GM18951 (cell line): ENCODE results near the gene BUB3.

Experiments
- POLR2A ChIP-seq: IDR thresholded peaks from 4 replicates; pipeline ENCODE4 v1.6.1; 2011; ENCODE audit warnings: mild to moderate bottlenecking; ENCODE audit not compliant: insufficient read length, insufficient read depth; ENCODE audit errors: extremely low read depth
- in situ Hi-C: fragments of 300-500 bp; cut with MboI; formaldehyde crosslinking; loops from one replicate; pipeline ENCODE4 v1.12.0; 2022; ENCODE audit warnings: low sequenced_read_pairs, mixed read lengths, inconsistent platforms; ENCODE audit not compliant: unreplicated experiment

BUB3 gene

GRCh38 chr10:123135415-123136141 lies 18.6 kb upstream of the BUB3 start, which contains the start of gene HMX3:
TSS of gene HMX3 (plus strand) at chr10:123135970. CDS start at chr10:123136051, 81 bp downstream.
- TF ChIP-seq POLR2A, result no peak
- in situ Hi-C loops, result no loop called here

GRCh38 chr10:123136221-123136805 lies 17.9 kb upstream of the BUB3 start:
- no peak for TF ChIP-seq POLR2A
- in situ Hi-C loops, result no loop called here

DNA sequence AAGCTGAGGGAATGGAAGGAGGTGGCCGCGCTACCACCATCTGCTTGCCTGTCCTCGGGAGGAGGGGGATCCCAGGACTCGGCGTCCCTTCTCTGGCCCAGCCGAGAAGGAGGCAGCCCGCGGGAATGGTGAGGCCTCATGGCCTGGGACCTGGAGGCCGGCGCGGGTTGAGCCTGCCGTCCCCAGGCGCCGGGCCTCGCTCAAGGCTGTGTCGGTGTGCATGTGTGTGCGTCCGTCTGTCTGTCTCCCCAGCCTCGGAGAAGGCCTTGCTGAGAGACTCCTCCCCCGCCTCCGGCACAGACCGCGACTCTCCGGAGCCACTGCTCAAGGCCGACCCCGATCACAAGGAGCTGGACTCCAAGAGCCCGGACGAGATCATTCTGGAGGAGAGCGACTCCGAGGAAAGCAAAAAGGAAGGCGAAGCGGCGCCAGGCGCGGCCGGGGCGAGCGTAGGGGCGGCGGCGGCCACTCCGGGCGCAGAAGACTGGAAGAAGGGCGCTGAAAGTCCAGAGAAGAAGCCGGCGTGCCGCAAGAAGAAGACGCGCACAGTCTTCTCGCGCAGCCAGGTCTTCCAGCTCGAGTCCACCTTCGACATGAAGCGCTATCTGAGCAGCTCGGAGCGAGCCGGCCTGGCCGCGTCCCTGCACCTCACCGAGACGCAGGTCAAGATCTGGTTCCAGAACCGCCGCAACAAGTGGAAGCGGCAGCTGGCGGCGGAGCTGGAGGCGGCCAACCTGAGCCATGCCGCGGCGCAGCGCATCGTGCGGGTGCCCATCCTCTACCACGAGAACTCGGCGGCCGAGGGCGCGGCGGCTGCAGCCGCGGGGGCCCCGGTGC lies 17.2 kb upstream of the BUB3 start:
- in situ Hi-C loops, result no loop called here

GRCh38 chr10:123139165-123139520 lies 15.1 kb upstream of the BUB3 start:
- TF ChIP-seq POLR2A, result no peak
- in situ Hi-C loops, result no loop called here

More for the DNA sequence above, 17.2 kb upstream of the BUB3 start:
- no peak for TF ChIP-seq POLR2A

GRCh38 chr10:123139521-123140163 lies 14.6 kb upstream of the BUB3 start:
- TF ChIP-seq POLR2A, result no peak
- in situ Hi-C loops, result no loop called here

DNA sequence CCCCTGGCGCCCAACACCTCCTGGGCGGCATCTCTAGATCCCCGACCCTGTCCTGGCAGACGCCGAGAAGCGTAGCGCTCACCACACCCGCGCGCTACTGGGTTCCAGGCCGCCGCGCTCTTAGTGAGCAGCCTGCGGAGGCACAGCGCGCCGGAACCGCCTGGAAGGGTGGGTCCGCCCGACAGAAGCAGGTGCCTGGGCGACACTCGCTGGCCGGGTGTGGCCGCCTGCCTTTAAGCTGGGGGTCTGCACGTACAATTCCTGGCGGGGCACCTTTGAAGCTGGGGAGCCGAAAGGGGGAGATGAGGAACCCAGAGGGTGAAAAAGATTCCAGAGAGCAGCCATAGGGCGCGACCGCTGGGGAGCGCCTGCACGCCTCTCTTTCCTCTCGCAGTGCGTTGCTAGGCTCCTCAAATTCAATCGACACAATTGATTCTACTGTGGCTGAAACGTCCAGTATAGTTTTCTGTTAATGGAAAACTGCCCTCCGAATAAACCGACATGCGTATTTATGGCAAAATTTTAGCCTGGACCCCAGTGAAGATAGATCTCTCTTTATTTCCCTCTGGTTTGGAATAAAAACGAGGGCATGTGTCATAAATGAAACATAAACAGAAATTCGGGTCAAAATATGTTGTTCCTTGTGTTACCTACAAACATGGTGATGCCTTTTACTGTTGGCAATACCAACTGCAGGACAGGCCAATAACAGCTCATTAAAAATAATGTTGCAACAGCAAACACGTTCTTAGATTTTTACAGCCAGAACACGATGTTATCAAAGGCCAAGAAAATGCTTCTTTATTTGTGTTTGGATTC lies 13.8 kb upstream of the BUB3 start:
- in situ Hi-C loops, result no loop called here
- no peak for TF ChIP-seq POLR2A

DNA sequence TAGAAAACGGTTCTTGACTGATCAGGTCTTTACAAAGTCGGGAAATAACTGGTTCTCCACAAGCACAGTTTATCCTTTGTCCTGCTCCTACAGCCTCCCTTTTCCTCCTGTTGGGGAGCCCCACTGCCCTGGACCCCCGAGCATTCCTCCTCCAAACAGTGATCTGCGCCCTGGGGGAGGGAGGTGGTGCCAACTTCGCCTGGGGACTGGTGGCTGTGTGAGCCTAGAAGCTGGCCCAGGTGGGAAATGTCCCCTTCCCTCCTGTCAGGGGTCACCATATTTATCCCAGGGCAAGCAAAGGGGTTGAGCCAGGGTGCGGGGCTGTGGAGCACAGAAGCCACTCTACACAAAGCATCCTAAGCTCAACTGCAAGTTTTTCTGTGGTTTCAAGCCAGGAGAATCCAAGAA lies 13.2 kb upstream of the BUB3 start:
- TF ChIP-seq POLR2A, result no peak
- in situ Hi-C loops, result no loop called here

DNA sequence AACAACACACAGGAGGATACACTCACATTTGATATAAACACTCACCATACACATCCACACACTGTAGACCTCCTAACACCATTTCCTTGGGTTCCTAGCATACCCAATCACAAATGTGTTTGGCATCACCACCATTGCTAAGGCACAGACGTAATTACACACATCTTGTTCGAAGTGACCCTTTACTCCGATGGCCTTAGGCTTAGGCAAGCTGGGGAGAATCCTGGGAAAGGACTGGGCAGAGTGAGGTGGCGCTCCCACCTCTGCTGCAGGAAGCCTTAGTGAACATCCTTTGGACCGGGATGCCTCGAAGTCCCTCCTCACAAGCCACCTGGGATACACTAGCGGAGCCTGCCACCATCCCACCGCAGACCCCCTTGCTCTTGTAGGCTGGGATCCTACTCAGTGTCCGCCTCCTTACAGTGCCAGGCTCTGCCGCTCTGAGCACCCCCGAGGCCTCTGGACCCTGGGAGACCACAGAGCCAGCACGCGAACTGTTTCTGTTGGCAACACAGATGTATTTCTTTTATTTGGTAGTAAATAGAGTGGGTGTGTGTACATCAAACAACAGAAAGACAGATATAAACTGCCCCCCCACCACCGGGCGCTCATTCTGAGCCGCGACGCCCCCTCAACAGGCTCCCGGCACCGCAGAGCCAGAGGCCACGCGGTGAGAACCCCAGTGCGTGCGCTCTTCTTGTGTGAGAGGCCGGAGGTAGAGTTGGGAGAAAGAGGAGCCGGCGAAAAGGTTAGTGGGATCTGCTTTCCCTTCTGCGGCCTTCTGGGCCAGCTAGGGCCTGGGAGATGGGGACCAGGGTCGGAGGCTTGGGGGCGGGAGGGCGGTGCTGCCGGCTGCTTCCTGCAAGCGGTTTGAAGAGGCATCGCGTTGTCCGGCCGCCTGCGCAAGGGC lies 12.2 kb upstream of the BUB3 start:
- in situ Hi-C loops, result no loop called here
- no peak for TF ChIP-seq POLR2A

- no peak for TF ChIP-seq POLR2A
- in situ Hi-C loops, result no loop called here
Measured at GRCh38 chr10:123142701-123143161, 11.5 kb upstream of the BUB3 start.

- in situ Hi-C loops, result no loop called here
- no peak for TF ChIP-seq POLR2A
Measured at GRCh38 chr10:123143162-123143824, 10.9 kb upstream of the BUB3 start.

GRCh38 chr10:123143825-123144168 lies 10.4 kb upstream of the BUB3 start:
- TF ChIP-seq POLR2A, result no peak
- in situ Hi-C loops, result no loop called here
